Small intestine (tissue), 7 donors: ENCODE results near the gene ZHX3. TPM values are rescaled to one million over a fixed set of nuclear protein-coding genes. Genes with fewer than 3 reads are reported as not detected.

Source experiments
- DNase-seq, 2 donors: peaks; one replicate each; pipeline versions ENCODE4 v3.0.0 to v3.0.0-alpha.2; 2013
- FAIRE-seq: peaks from 2 replicates; lab custom pipeline; 2012; peaks lifted over from hg19 to GRCh38; lab: Jason Lieb, UNC
- H3K27ac ChIP-seq, 3 donors: one replicate each; pipeline ENCODE4 v1.5.1; 2013; ENCODE audit warnings: low read length in 2 of 3, mild to moderate bottlenecking in 2 of 3, control low read depth in 1 of 3, inconsistent platforms in 1 of 3, low read depth in 1 of 3, moderate library complexity in 1 of 3
- H3K27me3 ChIP-seq, 3 donors: one replicate each; pipeline ENCODE4 v1.6.1; 2013; ENCODE audit warnings: low read length in 3 of 3, inconsistent platforms in 1 of 3; ENCODE audit not compliant: control insufficient read depth in 3 of 3, insufficient read depth in 3 of 3
- H3K36me3 ChIP-seq, 3 donors: one replicate each; pipeline ENCODE4 v1.6.1; 2013; ENCODE audit warnings: low read length in 3 of 3, inconsistent platforms in 1 of 3, low read depth in 1 of 3, mild to moderate bottlenecking in 1 of 3, moderate library complexity in 1 of 3; ENCODE audit not compliant: control insufficient read depth in 3 of 3, insufficient read depth in 2 of 3
- H3K4me1 ChIP-seq, 3 donors: one replicate each; pipeline ENCODE4 v1.6.1; 2013; ENCODE audit warnings: low read length in 2 of 3, inconsistent platforms in 1 of 3, low read depth in 1 of 3, mild to moderate bottlenecking in 1 of 3, moderate library complexity in 1 of 3; ENCODE audit not compliant: control insufficient read depth in 3 of 3, insufficient read depth in 2 of 3
- H3K4me3 ChIP-seq, 3 donors: one replicate each; pipeline ENCODE4 v1.5.1; 2013; ENCODE audit warnings: low read length in 3 of 3, control low read depth in 1 of 3, inconsistent platforms in 1 of 3, low read depth in 1 of 3, mild to moderate bottlenecking in 1 of 3, moderate library complexity in 1 of 3
- H3K9me3 ChIP-seq, 2 donors: one replicate each; pipeline ENCODE4 v1.6.1; 2013; ENCODE audit warnings: low read depth in 1 of 2, low read length in 1 of 2; ENCODE audit not compliant: control insufficient read depth in 2 of 2, insufficient read depth in 1 of 2
- WGBS, 3 donors: extraction: QIAGEN DNeasy Blood & Tissue Kit; methylation state at CpG; one replicate each; pipeline ENCODE4 v1.1.7; 2013; 5-methylcytosine and 5-hydroxymethylcytosine counted together
- polyA plus RNA-seq, 4 donors: library from polyadenylated mRNA; stranded (reverse) in 3 of 4; unstranded in 1 of 4; fragments of 200-250 nt in 3 of 4; fragments of 120-200 nt in 1 of 4; gene quantifications; one replicate each; pipeline versions ENCODE4 v1.2.1 to v1.2.3, GENCODE V29; 2013
- donor health status: healthy with polysubstance abuse.
- donor health status: control.
- donor health status: control.
- donor health status: Bipolar disorder and iron deficiency.
- donor health status: healthy.

ZHX3 gene
- polyA plus RNA-seq, 4 donors: 6.0 to 18.3 (median 10.2) TPM

DNA sequence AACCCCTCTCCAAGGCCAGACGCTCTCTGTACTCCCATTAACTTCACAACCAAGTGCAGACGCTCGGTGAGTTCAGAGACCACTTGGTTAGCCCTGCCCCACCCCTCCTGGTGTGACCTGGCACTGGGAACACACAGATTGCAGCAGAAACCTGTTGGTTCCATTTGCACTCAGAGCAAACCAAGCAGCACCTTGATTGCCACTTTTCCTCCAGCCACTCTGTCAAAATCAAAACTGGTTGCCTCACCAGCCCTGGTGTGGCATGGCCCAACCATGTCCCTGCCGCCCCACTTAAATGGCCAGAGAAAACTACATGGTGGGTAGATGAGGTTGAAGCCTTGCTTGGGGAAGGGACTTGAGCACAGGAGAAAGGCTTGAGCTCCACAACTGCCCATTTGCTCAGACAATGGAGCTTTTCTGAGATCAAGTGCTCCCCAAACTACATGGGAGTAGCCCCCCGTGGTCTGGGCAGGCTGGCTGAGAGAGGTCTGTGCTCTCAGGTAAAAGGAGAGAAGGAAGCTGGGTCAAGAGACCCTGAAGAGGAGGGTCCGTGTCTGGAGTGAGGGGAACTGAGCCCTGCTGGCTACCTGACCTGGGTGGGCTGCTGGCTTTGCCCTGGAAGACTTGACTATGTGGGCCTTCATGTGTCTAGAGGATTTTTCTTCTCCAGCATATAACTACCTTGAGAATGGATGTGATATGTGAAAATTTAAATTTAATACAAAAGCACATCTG is 136.8 kb downstream of the ZHX3 start:
- Histone ChIP-seq H3K27me3 (no peaks in the 10 kb centered on the region), H3K4me3 (no peak overlapping the region), H3K9me3 (no peaks in the 10 kb centered on the region), H3K36me3 (peaks cover 0 to 52% (median 14%) of the 10 kb centered on the region in 3 donors), H3K4me1 (no peaks in the 10 kb centered on the region), H3K27ac (no peak overlapping the region)
- FAIRE-seq (no peak), DNase-seq (no peak)
- 86 to 92% (median 89%) methylated on average over 6 of the region's 6 CpGs for WGBS, 3 donors

DNA sequence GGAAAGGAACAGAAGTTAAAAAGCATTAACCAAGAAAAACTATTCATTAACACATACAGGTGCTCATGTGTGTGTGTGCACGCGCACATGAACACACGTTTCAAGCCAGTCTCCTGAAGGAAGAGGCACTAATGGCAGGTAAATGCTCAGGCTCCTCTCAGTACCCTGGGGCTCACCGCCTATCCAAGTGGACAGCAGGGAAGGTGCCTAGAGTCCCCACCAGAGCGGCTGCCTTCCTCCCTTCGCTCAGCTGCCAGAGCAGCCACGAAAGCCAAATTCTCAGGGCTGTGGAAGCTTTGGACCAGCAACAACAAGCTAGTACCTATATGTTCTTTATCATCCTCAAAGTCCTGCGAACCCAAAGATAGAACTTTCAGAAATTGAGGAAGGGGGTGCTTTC is 137.6 kb downstream of the ZHX3 start:
- FAIRE-seq (no peak), DNase-seq (no peak)
- Histone ChIP-seq H3K27me3 (no peaks in the 10 kb centered on the region), H3K9me3 (no peaks in the 10 kb centered on the region), H3K36me3 (peaks cover 3 to 57% (median 14%) of the 10 kb centered on the region in 3 donors), H3K4me3 (no peak overlapping the region), H3K27ac (no peak overlapping the region), H3K4me1 (no peaks in the 10 kb centered on the region)
- WGBS, 3 donors: 94 to 95% (median 94%) methylated on average over 8 of the region's 8 CpGs

DNA sequence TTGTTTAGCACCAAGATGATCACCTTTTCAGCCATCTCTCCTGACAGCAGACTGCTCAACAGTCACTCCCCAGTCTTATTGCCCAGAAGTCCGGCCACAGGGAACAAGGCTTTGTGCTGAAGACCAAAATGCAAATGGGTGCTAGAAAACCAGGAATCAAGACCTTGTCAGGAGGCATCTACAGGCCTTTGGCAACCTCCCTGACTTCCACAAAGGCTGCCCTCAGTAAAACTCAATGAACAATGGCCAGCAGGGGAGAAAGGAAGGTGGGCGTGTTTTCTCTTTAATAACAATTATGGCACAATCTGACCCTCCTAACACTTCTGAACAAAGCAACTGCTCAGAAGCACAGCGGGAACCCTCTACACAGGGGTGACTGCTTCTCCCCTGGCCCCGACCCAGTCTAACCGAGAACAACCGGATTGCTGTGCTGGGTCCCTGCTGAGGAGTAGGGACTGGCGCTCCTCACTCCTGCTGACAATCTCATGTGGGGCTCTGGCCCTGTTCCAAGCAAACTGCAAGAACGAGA is 138.6 kb downstream of the ZHX3 start:
- H3K4me3 ChIP-seq: no peak overlapping the region
- H3K9me3 ChIP-seq: no peaks in the 10 kb centered on the region
- 77 to 85% (median 84%) methylated on average over 8 of the region's 8 CpGs for WGBS, 3 donors
- FAIRE-seq (no peak), DNase-seq (no peak)
- H3K27me3 ChIP-seq: no peaks in the 10 kb centered on the region
- no peak overlapping the region for H3K27ac ChIP-seq
- H3K4me1 ChIP-seq: no peaks in the 10 kb centered on the region
- peaks cover 3 to 62% (median 16%) of the 10 kb centered on the region in 3 donors for H3K36me3 ChIP-seq

DNA sequence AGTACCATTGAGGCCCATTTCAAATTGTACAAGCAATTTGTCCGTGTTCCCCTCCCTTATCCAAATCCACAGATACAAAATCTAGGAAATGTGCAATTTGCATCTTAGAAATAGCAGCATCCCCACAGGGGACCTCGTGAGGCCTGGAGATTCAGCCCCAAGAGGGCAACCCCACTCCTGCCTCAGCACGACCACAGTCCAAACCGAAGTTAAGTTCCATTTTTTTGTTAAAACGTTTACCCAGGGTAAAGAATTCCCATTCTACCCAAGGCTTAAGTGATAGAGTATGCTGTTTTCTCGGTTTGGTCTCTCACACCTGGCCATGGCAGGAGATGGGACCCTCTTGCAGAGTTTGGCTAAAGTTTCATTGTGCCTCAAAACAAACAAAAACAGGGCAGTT is 139.0 kb downstream of the ZHX3 start:
- no peak for FAIRE-seq
- H3K4me1 ChIP-seq: no peaks in the 10 kb centered on the region
- DNase-seq: no peak
- H3K36me3 ChIP-seq: peaks cover 3 to 62% (median 17%) of the 10 kb centered on the region in 3 donors
- no peaks in the 10 kb centered on the region for H3K9me3 ChIP-seq
- no peaks in the 10 kb centered on the region for H3K27me3 ChIP-seq
- WGBS, 3 donors: 78 to 83% (median 82%) methylated on average over 6 of the region's 6 CpGs
- H3K4me3 ChIP-seq: no peak overlapping the region
- H3K27ac ChIP-seq: no peak overlapping the region

- Histone ChIP-seq H3K27me3 (no peaks in the 10 kb centered on the region), H3K4me1 (no peaks in the 10 kb centered on the region), H3K9me3 (no peaks in the 10 kb centered on the region), H3K4me3 (no peak overlapping the region), H3K27ac (no peak overlapping the region), H3K36me3 (peaks cover 3 to 63% (median 18%) of the 10 kb centered on the region in 3 donors)
- whole genome bisulfite sequencing, 3 donors: 78 to 94% (median 82%) methylated on average over 2 of the region's 2 CpGs
- DNase-seq: no peak
- FAIRE-seq: no peak
Observed at GRCh38 chr20:41177636-41178035, 139.9 kb downstream of the ZHX3 start.

DNA sequence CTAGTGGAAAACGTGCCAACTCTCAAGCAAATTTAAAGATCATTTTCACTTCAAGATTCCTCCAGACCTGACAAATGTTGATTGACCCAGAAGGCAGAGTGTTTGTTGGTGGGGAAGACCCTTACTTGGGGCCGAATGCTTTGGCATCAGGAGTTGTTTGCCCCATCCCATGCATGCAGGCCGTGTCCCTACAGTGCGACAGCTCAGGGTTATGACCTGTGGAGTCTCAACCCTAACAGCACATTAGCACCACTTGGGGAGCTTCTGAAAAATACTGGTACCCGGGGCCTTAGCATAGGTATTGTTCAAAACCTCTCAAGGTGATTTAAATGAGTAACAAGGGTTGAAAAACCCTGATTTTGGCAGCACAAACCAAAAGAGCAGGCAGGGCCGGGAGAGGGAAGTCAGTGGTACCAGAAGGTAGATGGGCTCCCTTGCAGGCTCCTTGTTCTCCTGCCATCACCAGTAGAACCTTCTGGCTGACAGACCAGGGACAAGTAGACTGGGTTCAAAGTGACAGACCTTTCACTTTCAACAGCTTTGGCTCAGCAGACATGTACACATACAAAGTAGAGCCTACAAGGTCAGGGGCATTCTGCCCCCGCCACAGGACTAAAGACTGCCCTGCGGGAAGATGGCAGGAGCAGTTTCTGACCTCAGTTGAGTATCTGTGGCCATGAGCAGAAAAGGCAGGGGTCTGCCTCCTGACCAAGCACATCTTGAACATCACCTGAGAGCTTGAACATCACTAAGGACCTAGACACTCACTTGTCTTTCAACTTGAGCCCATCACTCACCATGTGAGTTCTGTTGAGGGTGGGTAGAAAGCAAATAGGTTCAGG is 140.6 kb downstream of the ZHX3 start:
- no peak overlapping the region for H3K4me3 ChIP-seq
- no peaks in the 10 kb centered on the region for H3K4me1 ChIP-seq
- DNase-seq (no peak), FAIRE-seq (no peak)
- WGBS, 3 donors: 88 to 89% (median 88%) methylated on average over 8 of the region's 8 CpGs
- H3K9me3 ChIP-seq: no peaks in the 10 kb centered on the region
- H3K27me3 ChIP-seq: no peaks in the 10 kb centered on the region
- peak overlapping the region in 1 of 3 donors; percentile 24 for H3K27ac ChIP-seq
- peaks cover 3 to 66% (median 16%) of the 10 kb centered on the region in 3 donors for H3K36me3 ChIP-seq

DNA sequence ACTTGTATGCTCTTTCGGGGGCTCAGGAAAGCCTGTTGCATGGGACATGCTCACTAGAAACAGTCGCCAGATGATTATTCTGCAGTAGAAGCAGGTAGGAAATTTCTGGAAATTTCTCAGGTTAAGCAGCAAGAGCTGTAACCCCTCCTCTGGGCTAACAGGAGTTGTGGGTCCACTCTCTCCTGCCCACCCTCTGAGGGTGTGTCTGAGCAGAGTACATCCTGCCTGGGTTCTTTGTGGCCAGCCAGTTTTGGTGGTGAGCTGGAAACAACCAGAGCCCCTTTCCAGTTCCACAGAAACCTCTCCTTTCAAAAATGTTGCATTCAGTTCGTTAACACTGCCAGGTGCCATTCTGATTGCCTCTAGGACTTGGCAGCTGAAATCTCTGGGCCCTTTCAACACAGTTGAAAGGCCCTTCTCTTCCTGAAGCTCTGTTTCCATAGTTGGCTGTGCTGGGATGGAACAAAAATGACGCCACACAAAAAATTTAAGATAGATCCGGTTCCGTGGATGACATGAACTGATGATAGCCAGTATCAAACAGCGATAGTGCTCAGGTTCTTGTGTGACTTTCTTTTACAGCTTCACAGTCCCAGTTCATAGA is 141.7 kb downstream of the ZHX3 start:
- WGBS, 3 donors: 89 to 93% (median 90%) methylated on average over 7 of the region's 7 CpGs
- no peak for FAIRE-seq

DNA sequence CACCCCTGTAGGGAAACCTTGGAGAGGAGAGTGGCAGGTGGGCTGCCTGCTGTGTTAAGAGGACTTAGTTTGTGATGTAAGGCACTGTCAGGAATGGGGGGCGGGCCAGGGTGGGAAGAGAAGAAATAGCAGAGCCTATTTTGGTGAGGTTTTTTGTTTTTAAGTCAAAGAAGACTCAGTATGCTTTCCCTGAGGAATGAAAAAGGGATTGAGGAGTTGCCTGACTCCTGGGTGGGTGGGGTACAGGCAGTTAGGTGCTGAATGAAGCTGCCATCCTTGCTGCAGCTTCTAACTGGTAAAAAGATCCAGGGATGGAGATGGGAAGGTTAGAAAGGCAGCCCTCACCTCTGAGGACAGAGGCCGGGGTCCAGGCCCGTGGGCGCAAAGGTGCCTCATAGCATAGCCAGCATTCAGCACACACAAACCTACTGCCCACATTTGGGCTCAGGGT is 142.3 kb downstream of the ZHX3 start:
- H3K27me3 ChIP-seq: no peaks in the 10 kb centered on the region
- FAIRE-seq (no peak), DNase-seq (no peak)
- no peaks in the 10 kb centered on the region for H3K9me3 ChIP-seq
- 90 to 100% (median 98%) methylated on average over 4 of the region's 4 CpGs for WGBS, 3 donors
- no peaks in the 10 kb centered on the region for H3K4me1 ChIP-seq
- no peak overlapping the region for H3K4me3 ChIP-seq
- peaks cover 3 to 69% (median 23%) of the 10 kb centered on the region in 3 donors for H3K36me3 ChIP-seq
- H3K27ac ChIP-seq: no peak overlapping the region

More for the DNA sequence above, 141.7 kb downstream of the ZHX3 start:
- no peak overlapping the region for H3K4me3 ChIP-seq
- H3K4me1 ChIP-seq: no peaks in the 10 kb centered on the region
- DNase-seq: no peak
- H3K9me3 ChIP-seq: no peaks in the 10 kb centered on the region
- H3K27ac ChIP-seq: no peak overlapping the region
- H3K36me3 ChIP-seq: peaks cover 3 to 68% (median 22%) of the 10 kb centered on the region in 3 donors
- no peaks in the 10 kb centered on the region for H3K27me3 ChIP-seq
